HL-60 (cell line): ENCODE measurements around the gene ITSN1.
A peak's percentile ranks its signal among the peaks of the same experiment; 100 is the strongest.

ENCODE experiments used
- DNase-seq, 2 experiments: peaks; one replicate each; pipeline ENCODE4 v3.0.0-alpha.2; 2010 to 2020; ENCODE audit warnings: low read depth in 1 of 2, low spot score in 1 of 2
- H3K27ac ChIP-seq: fragments of 250-450 bp; sonication (Bioruptor Pico); replicated peaks from 2 replicates; pipeline ENCODE4 v1.5.1; 2020; ENCODE audit warnings: mild to moderate bottlenecking, moderate library complexity
- H3K27me3 ChIP-seq: fragments of 250-450 bp; sonication (Bioruptor Pico); 2 replicates; pipeline ENCODE4 v1.5.1; 2021; ENCODE audit warnings: mild to moderate bottlenecking, moderate library complexity; ENCODE audit not compliant: insufficient read depth, poor library complexity, severe bottlenecking
- H3K4me3 ChIP-seq: replicated peaks from 2 replicates; pipeline ENCODE4 v1.5.1; 2011; ENCODE audit warnings: mild to moderate bottlenecking, control low read depth, low read length; ENCODE audit not compliant: insufficient read depth
- CTCF ChIP-seq: IDR thresholded peaks from one replicate; pipeline ENCODE4 v1.5.1; 2011; ENCODE audit warnings: low read length, control low read depth, inconsistent platforms; ENCODE audit not compliant: insufficient read depth
- GABPA ChIP-seq: IDR thresholded peaks from 2 replicates; pipeline ENCODE4 v1.6.1; 2012; ENCODE audit warnings: low read depth
- POLR2AphosphoS5 ChIP-seq: IDR thresholded peaks from 2 replicates; pipeline ENCODE4 v1.6.1; 2012; ENCODE audit warnings: low read depth
- REST ChIP-seq: IDR thresholded peaks from 2 replicates; pipeline ENCODE4 v1.6.1; 2012; ENCODE audit warnings: low read depth; ENCODE audit not compliant: insufficient replicate concordance
- SPI1 ChIP-seq: IDR thresholded peaks from 2 replicates; pipeline ENCODE4 v1.6.1; 2012; ENCODE audit warnings: low read depth, mild to moderate bottlenecking, borderline replicate concordance

Gene ITSN1

DNA sequence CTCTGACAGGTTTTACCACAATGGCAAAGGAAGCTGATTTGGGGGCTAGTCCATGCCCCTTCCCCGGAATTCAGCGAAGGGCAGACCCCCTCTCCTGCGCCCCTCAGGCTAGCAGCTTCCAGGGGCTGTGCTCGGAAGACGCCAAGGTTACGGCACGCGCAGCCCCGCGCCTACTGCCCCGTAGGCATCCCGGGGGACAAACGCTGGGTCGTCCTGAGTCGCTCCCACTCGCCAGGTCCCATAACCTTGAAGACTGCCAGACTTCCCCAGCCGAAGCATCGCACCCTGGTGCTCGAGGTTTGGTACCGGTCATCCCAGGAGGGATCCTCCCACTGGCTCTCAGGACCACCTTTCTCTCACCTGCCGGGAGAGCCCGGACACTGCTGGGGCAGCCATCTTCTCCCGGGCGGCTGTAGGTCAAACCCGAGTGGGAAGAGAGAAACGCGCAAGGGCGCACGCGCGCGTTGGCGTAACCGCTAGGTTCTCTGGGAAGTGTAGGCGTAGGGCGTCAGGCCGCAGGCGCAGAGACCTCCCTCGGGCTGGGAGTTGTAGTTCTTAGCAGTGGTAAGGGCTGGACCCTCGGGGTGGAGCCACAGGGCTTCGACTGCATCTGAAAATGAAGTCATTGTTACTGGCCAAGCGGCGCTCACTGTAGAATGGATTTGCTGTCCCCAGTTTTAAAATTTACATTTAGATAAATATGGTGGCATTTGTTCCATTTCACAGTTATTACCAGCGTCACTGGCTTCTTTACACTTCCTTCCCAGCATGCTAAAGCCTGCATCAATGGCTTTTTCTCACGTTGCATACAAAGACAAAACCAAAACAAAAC lies 273.3 kb downstream of the ITSN1 start, which contains the start of gene ATP5PO:
Gene ATP5PO, minus strand, starts transcription at position 437 of the 832 bp plus-strand sequence. Its CDS starts 41 bp downstream, at position 396.
- no peak for TF ChIP-seq GABPA
- peak; percentile 54 for TF ChIP-seq REST
- TF ChIP-seq POLR2AphosphoS5 = peak; percentile 95
- Histone ChIP-seq H3K4me3 (peak within 1 kb of the TSS; percentile 91), H3K27ac (peak within 1 kb of the TSS; percentile 83), H3K27me3 (no peaks in the 10 kb centered on the region)
- peak; percentile 94 to 98 for DNase-seq

DNA sequence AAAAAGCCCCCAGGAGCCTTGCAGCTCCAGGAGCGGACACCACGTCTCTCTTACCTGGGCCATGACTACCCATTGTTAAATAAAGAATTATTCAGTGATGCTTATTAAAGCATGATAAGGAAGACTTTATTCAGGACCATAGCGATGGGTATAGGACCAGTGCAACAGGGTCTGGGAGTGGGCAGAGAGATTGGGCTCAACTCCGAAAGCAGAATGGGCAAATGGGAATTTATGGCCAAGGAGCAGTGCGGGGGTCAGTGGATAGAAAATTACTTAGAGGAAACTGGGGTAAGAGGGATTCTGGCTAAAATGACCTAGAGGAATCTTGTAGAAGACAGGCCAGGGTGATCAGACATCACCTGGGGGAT lies 273.9 kb downstream of the ITSN1 start:
- DNase-seq = no peak
- Histone ChIP-seq H3K27me3 (no peaks in the 10 kb centered on the region), H3K27ac (0 out of 2 replicates have a peak overlapping the region, but pooled peaks have one; percentile 1), H3K4me3 (peak overlapping the region; percentile 91)
- TF ChIP-seq CTCF = no peak
- TF ChIP-seq SPI1 = no peak
- TF ChIP-seq REST = no peak
- TF ChIP-seq POLR2AphosphoS5 = no peak
- no peak for TF ChIP-seq GABPA

DNA sequence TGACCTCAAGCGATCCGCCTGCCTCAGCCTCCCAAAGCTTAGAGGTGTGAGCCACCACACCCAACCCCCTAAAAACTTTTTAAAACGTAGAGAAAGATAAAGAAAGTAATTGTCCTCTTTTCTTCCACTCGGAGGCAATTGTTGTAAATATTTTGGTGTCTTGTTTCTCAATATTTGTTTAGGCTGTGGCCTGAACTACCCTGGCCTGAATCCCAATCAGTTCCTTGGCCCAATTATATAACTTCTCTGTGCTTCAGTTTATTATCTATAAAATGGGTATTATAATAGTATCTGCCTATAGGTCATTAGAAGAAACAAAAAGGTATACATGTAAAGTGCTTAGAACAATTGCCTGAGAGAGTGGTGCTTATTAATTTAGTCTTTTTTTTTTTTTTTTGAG lies 275.1 kb downstream of the ITSN1 start:
- DNase-seq = no peak
- Histone ChIP-seq H3K27me3 (no peaks in the 10 kb centered on the region), H3K27ac (no peak overlapping the region), H3K4me3 (no peak overlapping the region)
- TF ChIP-seq SPI1 = no peak
- no peak for TF ChIP-seq CTCF
- no peak for TF ChIP-seq REST
- no peak for TF ChIP-seq GABPA
- no peak for TF ChIP-seq POLR2AphosphoS5
